Measurements from ENCODE around the gene DRC1.

The DRC1 gene

DNA sequence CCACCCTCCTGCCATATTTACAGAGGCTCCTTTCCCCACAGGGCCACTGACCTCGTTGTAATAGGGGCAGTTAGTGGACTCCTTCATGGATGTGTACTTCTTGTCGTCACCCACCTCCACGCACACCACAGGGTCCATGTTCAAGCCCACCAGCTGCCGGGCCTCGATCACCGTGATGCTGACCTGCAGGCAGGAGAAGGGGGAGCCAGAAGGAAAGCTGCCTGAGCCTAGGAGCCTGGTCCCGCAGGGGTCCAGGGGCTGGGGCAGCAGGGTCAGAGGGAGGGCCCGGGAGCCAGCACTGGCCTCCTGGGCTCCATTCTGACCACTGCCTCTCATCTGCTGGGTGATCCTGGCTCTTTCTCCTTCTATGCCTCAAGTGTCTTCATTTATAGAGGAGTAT is 93.2 kb downstream of the DRC1 start:
- no peak for DNase-seq

DNA sequence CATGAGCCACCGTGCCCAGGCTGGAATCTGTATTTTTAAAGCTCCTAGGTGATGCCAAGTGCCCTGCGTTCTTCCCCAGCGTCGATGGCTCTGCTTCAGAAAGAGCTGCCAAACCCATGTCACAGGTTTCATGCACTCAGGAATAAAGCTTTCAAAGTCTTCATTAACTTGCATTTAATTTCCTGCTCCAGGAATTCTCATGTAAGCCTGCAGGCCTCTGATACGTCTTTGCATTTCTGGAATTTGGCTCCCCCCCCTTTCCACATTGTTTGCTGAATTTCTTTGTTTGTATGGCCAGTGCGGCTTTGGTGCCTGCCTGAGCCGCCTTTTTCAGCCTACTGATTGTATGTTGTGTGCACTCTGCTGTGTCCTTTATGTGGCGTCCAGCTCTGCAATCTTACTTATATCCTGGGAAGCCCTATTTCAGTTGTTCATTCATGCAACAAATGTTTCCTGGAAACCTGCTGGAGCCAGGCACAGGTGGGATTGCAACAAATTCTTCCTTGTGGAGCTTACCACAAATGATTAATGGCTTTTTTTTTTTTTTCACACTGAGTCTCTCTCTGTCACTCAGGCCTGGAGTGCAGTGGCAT is 94.1 kb downstream of the DRC1 start:
- no peak for DNase-seq

DNA sequence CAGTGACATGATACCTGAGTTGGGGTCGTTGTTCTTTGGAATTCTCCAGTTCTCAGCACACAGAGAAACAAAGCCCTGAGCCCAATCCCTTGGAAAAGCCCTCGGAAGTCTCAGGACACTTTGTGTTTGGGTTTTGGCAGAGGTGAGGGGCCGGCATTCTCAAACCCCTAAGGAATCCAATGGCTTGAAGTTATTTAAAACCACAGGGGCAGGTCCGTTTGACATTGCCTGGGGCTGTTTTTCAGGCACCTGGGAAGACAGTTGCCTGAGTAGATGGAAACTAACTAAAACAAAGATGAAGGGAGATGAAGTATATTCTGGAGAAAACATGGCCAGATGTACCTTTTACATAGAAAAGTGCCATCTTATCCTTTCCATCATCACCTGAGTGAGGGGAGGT is 98.7 kb downstream of the DRC1 start:
- no peak for DNase-seq

DNA sequence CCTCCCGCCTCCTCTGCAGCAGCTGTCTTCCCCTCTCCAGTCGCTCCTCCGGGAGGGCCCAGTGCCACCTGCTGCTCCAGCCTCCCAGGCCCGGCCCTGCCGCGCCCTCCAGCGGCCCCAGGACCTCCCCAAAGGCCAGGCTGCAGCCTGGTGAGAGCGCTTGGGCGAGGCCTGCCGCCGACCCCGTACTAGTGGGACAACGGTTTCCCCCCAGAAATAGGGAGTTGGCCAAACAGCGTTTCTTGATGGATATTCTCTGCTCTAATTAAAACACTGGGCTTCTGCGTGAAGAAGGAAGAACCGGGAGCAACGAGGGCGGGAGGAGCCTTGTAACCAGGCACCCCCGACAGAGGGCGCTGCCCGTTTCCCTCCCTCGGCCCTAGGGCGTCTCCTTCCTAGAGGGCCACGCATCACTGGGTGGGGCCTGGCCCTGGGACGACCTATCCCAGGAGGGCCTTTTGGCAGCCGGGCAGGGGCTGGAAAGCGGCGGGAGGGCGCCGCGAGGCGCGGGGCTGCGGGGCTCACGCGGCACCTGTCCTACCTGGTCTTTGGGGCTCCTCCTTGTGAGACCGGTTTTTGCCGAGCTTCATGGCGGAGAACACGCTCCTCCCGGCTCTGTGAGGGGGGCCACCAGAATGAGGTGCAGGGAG is 101.6 kb downstream of the DRC1 start:
- peak; percentile 82 for DNase-seq

DNA sequence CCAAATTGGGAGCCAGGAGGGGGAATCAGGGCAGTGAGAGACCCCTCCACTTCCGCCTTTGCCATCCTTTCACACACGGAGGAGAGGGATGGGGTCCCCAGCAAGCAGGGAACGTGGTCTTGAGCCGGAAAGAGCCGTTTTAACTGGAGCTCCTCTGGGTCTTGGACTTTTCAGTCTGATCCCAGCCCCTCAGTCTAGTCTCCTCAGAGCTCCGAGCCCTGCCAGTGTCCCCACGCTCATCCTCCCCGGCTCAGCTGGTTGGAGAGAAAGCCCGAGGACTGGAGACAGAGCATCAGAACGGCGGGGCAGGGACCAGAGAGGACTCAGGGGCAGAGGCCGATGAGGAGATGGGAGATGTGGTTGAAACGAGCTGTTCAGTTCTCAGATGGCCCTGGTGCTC is 102.3 kb downstream of the DRC1 start:
- no peak for DNase-seq

DNA sequence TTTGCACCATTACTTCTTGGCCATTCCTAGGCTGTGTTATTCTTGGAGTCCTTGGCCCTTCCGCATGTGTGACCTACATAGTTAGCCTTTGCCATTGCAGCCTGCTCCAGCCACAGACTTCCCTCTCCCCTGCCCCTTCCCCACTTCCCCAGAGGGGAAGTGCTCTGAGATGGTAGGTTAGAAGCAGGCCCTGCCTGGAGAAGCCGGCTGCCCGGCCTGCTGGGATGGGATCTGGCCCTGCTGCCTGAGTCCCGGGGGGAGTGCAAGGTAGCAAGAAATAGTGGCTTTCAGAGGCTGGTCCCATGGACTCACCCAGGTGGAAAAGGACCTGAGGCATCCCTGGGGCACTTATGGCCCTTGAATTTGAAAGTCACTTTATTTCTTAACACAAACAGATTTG is 104.6 kb downstream of the DRC1 start:
- no peak for DNase-seq

All from hematopoietic multipotent progenitor cell treated with erythropoietin and hydrocortisone succinate and interleukin-3 and kit ligand, for 8 days (in vitro differentiated cells).